Gastrocnemius medialis (tissue), 4 donors: ENCODE measurements around the gene GJD4.

Source experiments
- POLR2A ChIP-seq, 2 donors: fragments of 450-650 bp; IDR thresholded peaks; one replicate each; pipeline ENCODE4 v1.6.1; 2017; ENCODE audit warnings: antibody characterized with exemption in 2 of 2, mild to moderate bottlenecking in 2 of 2, moderate library complexity in 2 of 2
- TF ChIP-seq, protein P1 (sequence below), 5 experiments: fragments of 450-650 bp in 3 of 5; fragments of 200-600 bp in 2 of 5; sonication (generic) in 2 of 5; IDR thresholded peaks in 4 of 5; conservative IDR thresholded peaks in 1 of 5; 1 replicate in 4 of 5; 2 replicates in 1 of 5; pipeline ENCODE4 v1.5.1; 2016 to 2019; ENCODE audit warnings: antibody characterized with exemption in 5 of 5, mild to moderate bottlenecking in 3 of 5, moderate library complexity in 3 of 5

DNA sequence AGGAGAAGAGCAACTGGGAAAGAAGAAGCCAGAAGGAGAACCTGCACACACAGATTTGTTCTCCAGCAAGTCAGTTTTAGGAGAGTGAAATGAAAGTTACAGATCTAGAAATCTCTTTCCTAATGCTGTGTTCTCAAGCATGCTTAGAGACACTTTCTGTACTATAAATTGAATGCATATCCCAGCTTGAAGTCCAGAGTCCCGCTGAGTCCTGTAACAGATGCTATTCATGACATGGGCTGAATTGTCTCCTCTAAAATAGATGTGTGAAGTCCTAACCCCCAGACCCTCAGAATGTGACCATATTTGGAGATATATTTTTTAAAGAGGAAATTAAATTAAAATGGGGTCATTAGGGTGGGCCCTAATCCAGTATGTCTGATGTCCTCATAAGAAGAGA lies 46.9 kb upstream of the GJD4 start:
- TF ChIP-seq, protein P1, sequence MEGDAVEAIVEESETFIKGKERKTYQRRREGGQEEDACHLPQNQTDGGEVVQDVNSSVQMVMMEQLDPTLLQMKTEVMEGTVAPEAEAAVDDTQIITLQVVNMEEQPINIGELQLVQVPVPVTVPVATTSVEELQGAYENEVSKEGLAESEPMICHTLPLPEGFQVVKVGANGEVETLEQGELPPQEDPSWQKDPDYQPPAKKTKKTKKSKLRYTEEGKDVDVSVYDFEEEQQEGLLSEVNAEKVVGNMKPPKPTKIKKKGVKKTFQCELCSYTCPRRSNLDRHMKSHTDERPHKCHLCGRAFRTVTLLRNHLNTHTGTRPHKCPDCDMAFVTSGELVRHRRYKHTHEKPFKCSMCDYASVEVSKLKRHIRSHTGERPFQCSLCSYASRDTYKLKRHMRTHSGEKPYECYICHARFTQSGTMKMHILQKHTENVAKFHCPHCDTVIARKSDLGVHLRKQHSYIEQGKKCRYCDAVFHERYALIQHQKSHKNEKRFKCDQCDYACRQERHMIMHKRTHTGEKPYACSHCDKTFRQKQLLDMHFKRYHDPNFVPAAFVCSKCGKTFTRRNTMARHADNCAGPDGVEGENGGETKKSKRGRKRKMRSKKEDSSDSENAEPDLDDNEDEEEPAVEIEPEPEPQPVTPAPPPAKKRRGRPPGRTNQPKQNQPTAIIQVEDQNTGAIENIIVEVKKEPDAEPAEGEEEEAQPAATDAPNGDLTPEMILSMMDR (IDR thresholded peaks at IDR 0.05 in 4 of 5, conservative IDR thresholded peaks at IDR 0.05 in 1 of 5): no peak
- TF ChIP-seq POLR2A (IDR thresholded peaks at IDR 0.05): no peak
